Measurements from ENCODE around the gene SLIT1. TPM values are rescaled to one million over a fixed set of nuclear protein-coding genes. Genes with fewer than 3 reads are reported as not detected.

Gene SLIT1
- total RNA-seq, 2 donors from 2014 or later = 0.78 to 0.99 TPM

GRCh38 chr10:97101166-97101940 is 84.4 kb downstream of the SLIT1 start:
- intact Hi-C loops (cut with DNase I) = no loop called here
- Histone ChIP-seq H3K27me3 (no peaks in the 10 kb centered on the region), H3K4me1 (peaks cover 3% of the 10 kb centered on the region), H3K4me3 (no peak overlapping the region), H3K9me3 (no peaks in the 10 kb centered on the region), H3K27ac (no peak overlapping the region), H3K36me3 (replicated peaks in 1 of 2; ENCODE audit: insufficient read depth in 1 of 2, low read depth in 2 of 2) (no peaks in the 10 kb centered on the region)
- WGBS, 2 donors = 63 to 65% methylated on average over 6 to 9 of the region's 9 CpGs
- DNase-seq (no peak), ATAC-seq (no peak)
- TF ChIP-seq CTCF (IDR thresholded peaks at IDR 0.05) (no peak), POLR2A (IDR thresholded peaks at IDR 0.05) (no peak)

- DNase-seq = no peak
- WGBS, 2 donors = 83 to 90% methylated on average over 9 of the region's 9 CpGs
- ATAC-seq = no peak
- Histone ChIP-seq H3K27ac (no peak overlapping the region), H3K36me3 (replicated peaks in 1 of 2; ENCODE audit: insufficient read depth in 1 of 2, low read depth in 2 of 2) (no peaks in the 10 kb centered on the region), H3K9me3 (no peaks in the 10 kb centered on the region), H3K4me3 (no peak overlapping the region), H3K4me1 (peaks cover 5% of the 10 kb centered on the region), H3K27me3 (no peaks in the 10 kb centered on the region)
- TF ChIP-seq POLR2A (IDR thresholded peaks at IDR 0.05) = no peak
- no peak for TF ChIP-seq CTCF (IDR thresholded peaks at IDR 0.05)
- intact Hi-C loops (cut with DNase I) = no loop called here
These were observed 85.1 kb downstream of the SLIT1 start for GRCh38 chr10:97100657-97101056.

- 41 to 46% methylated on average over 5 of the region's 5 CpGs for WGBS, 2 donors
- Histone ChIP-seq H3K4me3 (no peak overlapping the region), H3K4me1 (peaks cover 5% of the 10 kb centered on the region), H3K9me3 (no peaks in the 10 kb centered on the region), H3K27me3 (no peaks in the 10 kb centered on the region), H3K27ac (no peak overlapping the region), H3K36me3 (replicated peaks in 1 of 2; ENCODE audit: insufficient read depth in 1 of 2, low read depth in 2 of 2) (no peaks in the 10 kb centered on the region)
- TF ChIP-seq POLR2A (IDR thresholded peaks at IDR 0.05) = no peak
- TF ChIP-seq CTCF (IDR thresholded peaks at IDR 0.05) = no peak
- no peak for ATAC-seq
- intact Hi-C loops (cut with DNase I) = no loop called here
- DNase-seq = no peak
These were observed 85.9 kb downstream of the SLIT1 start for GRCh38 chr10:97099868-97100267.

GRCh38 chr10:97099089-97099488 is 86.7 kb downstream of the SLIT1 start:
- H3K4me3 ChIP-seq = no peak overlapping the region
- TF ChIP-seq POLR2A (IDR thresholded peaks at IDR 0.05) = no peak
- TF ChIP-seq CTCF (IDR thresholded peaks at IDR 0.05) = no peak
- intact Hi-C loops (cut with DNase I) = no loop called here

GRCh38 chr10:97097084-97097433 is 88.7 kb downstream of the SLIT1 start:
- DNase-seq = no peak

More at GRCh38 chr10:97099089-97099488, 86.7 kb downstream of the SLIT1 start:
- Histone ChIP-seq H3K36me3 (replicated peaks in 1 of 2; ENCODE audit: insufficient read depth in 1 of 2, low read depth in 2 of 2) (no peaks in the 10 kb centered on the region), H3K9me3 (no peaks in the 10 kb centered on the region), H3K27ac (no peak overlapping the region), H3K4me1 (peaks cover 5% of the 10 kb centered on the region), H3K27me3 (no peaks in the 10 kb centered on the region)
- WGBS, 2 donors = 73 to 74% methylated on average over 8 of the region's 8 CpGs
- no peak for DNase-seq
- no peak for ATAC-seq

More at GRCh38 chr10:97097084-97097433, 88.7 kb downstream of the SLIT1 start:
- H3K9me3 ChIP-seq = no peaks in the 10 kb centered on the region
- no peak overlapping the region for H3K4me3 ChIP-seq
- H3K27ac ChIP-seq = no peak overlapping the region
- no peaks in the 10 kb centered on the region for H3K27me3 ChIP-seq
- H3K4me1 ChIP-seq = peaks cover 5% of the 10 kb centered on the region
- TF ChIP-seq POLR2A (IDR thresholded peaks at IDR 0.05) (no peak), CTCF (IDR thresholded peaks at IDR 0.05) (no peak)
- WGBS, 2 donors = 76 to 77% methylated on average over 6 of the region's 6 CpGs
- ATAC-seq = no peak
- no peaks in the 10 kb centered on the region for H3K36me3 ChIP-seq (replicated peaks in 1 of 2; ENCODE audit: insufficient read depth in 1 of 2, low read depth in 2 of 2)
- intact Hi-C loops (cut with DNase I) = no loop called here

All from body of pancreas (tissue), 4 donors.